ENCODE data around the gene RALGAPA1.
A peak's percentile ranks its signal among the peaks of the same experiment; 100 is the strongest.

The RALGAPA1 gene

GRCh38 chr14:35533357-35534207 is 275.5 kb downstream of the RALGAPA1 start, which contains the start of gene INSM2:
INSM2 (plus strand) TSS chr14:35534164; CDS start chr14:35534253, 89 bp downstream.
- DNase-seq = peak; percentile 38

DNA sequence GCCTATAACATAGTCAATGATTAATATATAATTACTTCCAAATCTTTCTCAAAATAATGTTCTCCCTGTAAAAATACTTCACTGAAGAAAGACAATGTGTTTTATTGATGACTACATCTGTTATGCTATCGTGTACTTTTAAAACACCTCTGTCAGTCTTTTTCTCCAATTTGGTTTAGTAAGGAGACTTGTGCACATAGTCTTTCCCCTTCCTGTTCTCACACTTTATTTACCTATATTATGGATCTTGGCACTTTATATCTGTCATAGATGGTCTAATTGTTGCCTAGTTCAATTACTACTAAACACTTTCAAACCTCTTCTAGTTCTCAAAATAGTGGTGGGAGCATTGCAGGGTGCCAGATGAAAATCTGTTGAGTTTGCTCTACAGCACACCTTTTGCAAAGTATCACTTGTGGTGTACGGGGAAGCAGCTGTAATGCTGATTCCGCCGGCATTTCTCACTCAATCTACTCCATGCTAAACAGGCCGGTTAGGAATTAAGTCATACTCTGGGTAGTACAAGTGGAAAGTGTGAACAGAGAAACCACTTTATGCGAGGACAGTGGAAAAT is 276.2 kb downstream of the RALGAPA1 start:
- DNase-seq = no peak

DNA sequence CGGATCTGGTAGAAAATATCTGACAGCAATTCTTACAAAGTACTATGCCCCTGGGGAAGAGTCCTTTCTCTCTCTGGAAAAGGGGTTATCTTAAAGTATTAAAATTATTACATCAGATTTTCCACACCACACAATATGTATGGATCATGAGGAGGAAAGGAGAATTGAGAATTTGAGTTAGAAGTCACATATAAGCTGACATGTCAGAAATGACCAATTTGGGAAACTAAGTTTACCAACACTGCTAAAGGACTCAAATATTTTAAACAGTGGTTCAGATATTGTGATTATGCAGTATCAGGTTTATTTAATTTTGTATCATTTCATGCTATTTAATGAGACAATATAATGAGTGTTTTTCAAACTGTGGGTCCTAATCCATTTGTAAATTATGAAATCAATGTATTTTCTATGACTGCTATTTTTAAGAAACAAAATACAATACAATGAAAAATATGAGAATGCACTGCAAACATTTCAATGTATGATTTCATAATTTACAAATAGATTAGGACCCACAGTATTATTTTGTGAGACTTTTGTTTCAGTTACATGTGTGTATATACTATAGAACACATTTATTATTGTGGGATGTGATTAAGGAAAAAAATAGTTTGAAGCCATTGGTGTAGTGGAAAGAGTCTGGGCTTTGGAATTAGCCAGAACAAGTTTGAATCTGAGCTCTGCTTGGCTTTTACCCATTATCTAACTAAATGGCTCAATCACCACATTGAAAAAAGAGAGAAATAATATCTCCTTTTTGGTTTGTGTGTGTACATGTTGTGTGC is 276.9 kb downstream of the RALGAPA1 start:
- no peak for DNase-seq

DNA sequence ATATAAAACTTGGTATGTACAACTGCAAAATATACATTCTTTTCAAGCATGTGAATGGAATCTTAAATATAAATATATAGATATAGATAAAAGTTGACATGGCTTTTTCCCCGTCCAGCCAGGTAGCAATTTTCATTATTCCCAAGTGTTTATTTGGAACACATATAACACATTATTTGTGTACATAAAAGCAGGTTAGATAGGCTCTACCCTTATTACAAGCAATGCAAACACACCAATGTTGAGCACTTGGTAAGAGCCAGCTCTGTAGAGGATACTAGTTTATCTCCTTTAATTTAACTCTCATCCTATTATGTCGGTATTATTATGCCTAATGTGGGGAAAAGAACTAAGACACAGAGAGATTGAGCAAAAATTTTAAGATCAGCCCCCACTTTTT is 282.1 kb downstream of the RALGAPA1 start:
- no peak for DNase-seq

DNA sequence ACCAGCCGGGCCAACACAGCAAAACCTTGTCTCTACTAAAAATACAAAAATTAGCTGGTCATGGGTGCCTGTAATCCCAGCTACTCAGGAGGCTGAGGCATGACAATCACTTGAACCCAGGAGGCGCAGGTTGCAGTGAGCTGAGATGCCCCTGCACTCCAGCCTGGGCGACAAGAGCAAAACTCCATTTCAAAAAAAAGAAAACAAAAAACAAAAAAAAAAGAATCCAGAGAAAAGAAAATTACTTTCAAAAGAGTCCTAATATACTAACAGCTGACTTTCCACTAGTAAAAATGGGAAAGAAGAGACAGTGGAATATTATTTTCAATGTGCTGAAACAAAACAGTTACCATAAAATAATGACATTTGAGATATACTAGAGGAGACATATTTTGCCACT is 283.4 kb downstream of the RALGAPA1 start:
- DNase-seq = no peak

DNA sequence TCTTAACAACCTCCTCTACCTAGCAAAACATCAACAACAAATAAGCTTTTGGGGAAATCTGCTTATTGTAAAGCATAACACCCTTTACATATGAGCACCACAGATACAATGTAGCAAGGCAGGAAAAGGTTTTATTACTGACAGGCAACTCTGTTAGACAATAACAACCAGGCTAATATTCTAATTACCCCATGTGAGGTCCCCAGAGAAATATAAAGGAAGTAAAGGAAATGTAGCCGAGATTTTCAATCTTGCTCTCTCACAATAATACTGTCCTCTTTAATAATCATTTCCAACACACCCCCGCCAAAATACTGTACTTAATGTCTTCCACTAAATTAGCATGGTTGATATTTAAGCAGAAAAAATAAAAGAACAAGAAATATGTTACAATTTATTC is 289.1 kb downstream of the RALGAPA1 start:
- no peak for DNase-seq

DNA sequence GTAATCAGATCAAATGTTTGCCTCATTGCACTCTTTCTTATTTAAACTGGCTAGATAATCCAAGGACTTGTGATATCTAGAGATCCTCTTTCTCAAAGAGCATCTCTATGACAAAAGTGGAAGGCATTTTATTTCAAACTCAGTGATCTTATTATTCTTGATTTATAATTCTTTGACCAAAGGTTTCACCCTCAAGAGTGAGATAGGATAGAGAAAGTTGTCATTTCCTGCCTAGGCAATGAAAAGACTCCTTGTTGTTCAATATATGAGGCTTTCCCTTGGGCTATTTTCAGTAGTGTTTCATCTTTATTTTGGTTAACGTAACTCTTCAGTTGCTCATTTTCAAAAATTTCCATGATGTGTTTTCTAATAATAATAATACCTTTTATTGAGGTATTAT is 293.2 kb downstream of the RALGAPA1 start:
- no peak for DNase-seq

DNA sequence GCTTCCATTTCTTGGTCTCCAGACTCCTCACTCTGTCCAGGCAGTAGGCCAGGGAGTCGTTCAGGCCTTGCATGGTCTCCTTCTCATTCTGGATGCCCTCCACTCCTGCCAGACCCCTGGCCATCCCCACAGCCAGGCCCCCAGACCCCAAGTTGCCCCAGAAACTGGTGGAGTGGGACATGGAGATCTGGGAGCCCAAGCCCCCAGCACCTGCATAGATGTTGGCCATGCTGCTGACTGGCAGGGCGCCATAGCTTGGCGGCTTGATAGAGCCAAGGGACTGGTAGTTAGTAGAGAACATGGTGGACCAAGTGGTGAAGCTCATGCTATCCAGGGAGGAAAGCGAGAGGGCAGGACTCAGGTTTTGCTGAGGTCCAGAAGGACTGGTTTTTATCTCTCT is 296.3 kb downstream of the RALGAPA1 start:
- no peak for DNase-seq

- DNase-seq = no peak
Observed at GRCh38 chr14:35509846-35510245, 299.2 kb downstream of the RALGAPA1 start.

GRCh38 chr14:35506927-35507326 is 302.2 kb downstream of the RALGAPA1 start:
- no peak for DNase-seq

- no peak for DNase-seq
Observed at GRCh38 chr14:35506461-35506860, 302.6 kb downstream of the RALGAPA1 start.

- no peak for DNase-seq
Observed at GRCh38 chr14:35504260-35504659, 304.8 kb downstream of the RALGAPA1 start.

DNA sequence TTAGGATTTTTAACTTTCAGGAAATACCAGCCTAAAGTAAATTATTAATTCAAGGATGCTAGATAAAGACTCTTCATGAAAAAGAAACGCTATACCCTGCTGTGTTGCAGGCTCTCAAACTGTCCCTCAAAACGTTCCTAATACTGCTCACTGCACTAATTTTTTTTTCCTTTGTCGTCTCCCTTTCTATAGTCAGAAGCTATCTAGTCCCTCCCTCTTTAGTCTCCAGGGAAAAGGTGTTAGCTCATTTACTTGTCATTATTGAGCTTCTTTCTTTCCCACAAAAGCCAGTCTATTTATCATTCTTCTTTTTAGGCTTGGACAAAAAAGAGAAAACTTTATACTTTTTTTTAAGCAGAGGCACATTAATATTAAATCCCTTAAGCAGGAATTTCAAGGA is 305.4 kb downstream of the RALGAPA1 start:
- DNase-seq = no peak

- no peak for DNase-seq
Observed at GRCh38 chr14:35499180-35499579, 309.9 kb downstream of the RALGAPA1 start.

GRCh38 chr14:35495278-35495677 is 313.8 kb downstream of the RALGAPA1 start:
- no peak for DNase-seq

GRCh38 chr14:35492569-35493014 is 316.5 kb downstream of the RALGAPA1 start:
- no peak for DNase-seq

Measured in inflammatory macrophage treated with lipopolysaccharide for 4 hours (primary cell).